Endothelial cell of hepatic sinusoid (primary cell): ENCODE results near the gene FBXO11.

ENCODE experiments used
- in situ Hi-C: cut with HindIII; loops from 2 replicates; pipeline ENCODE4 v1.10.0; 2017; ENCODE audit warnings: low sequenced_read_pairs

The FBXO11 gene

DNA sequence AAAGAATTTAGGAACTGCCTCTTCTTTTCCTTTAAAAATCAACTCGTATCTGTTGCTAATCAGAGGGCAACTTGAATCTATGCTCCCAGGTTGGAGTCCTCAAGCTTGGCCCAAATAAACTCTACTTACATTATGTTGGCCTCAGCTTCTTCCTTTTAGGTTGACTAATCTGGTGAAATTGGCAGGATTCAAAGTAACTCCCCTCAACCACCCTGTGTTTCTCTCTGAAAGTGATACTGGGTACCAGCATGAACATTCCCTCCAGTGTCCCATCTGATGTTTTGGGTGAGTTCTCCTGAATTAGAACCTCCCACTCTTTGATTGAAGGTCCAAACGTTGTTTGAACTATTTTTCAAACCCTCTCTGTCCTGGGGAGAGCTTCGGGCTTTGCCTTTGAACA is 164.7 kb downstream of the FBXO11 start:
- in situ Hi-C loops = no loop called here

DNA sequence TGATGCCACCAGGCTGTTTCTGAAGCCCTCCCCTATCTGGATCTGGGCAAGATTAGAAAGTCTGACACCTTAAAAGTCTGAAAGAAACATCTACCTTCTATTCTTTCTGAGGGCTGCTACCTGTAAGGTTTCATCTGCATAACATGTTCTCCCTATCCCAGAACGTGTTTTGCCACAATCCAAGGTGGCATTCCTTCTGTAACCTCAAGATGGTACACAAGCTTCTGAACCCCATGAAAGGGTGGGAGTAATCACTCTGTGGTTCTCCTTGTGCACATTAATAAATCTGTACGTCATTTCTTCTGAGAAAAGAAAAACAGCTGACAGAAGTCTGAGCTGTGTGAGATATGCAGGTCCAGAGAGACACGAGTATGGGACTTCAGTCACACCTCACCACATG is 165.2 kb downstream of the FBXO11 start:
- in situ Hi-C loops = no loop called here
